HFFc6 (cell line): ENCODE data around the gene CD164. TPM values are rescaled to one million over a fixed set of nuclear protein-coding genes. Genes with fewer than 3 reads are reported as not detected.

ENCODE experiments used
- DNase-seq: peaks from one replicate; pipeline ENCODE4 v3.0.0-alpha.2; 2018
- H3K27ac Mint-ChIP-seq: 2 replicates; pipeline ENCODE4 v1.8.0; 2020; ENCODE audit warnings: mild to moderate bottlenecking, mixed read lengths
- H3K27me3 Mint-ChIP-seq: 2 replicates; pipeline ENCODE4 v1.8.0; 2021; ENCODE audit warnings: mild to moderate bottlenecking, moderate library complexity, mixed read lengths; ENCODE audit not compliant: insufficient read depth
- H3K36me3 Mint-ChIP-seq: 2 replicates; pipeline ENCODE4 v1.8.0; 2021; ENCODE audit warnings: low read depth, mixed read lengths
- H3K4me1 Mint-ChIP-seq: 2 replicates; pipeline ENCODE4 v1.8.0; 2020; ENCODE audit warnings: low read depth, mixed read lengths
- H3K4me3 Mint-ChIP-seq: 2 replicates; pipeline ENCODE4 v1.8.0; 2020; ENCODE audit warnings: mild to moderate bottlenecking, moderate library complexity, mixed read lengths
- H3K9me3 Mint-ChIP-seq: 2 replicates; pipeline ENCODE4 v1.8.0; 2020; ENCODE audit warnings: mild to moderate bottlenecking, mixed read lengths
- CTCF ChIP-seq: fragments of 200-600 bp; sonication (generic); IDR thresholded peaks from 2 replicates; pipeline ENCODE4 v1.5.0; 2021; ENCODE audit warnings: antibody characterized with exemption, mild to moderate bottlenecking
- total RNA-seq, 6 experiments: library from RNA; stranded (reverse); fragmentation: NEBNext Ultra II Directional; extraction: Animal tissue kit (Norgen Biotek cat#: 25700); gene quantifications; 2 replicates in 1 of 6; 3 replicates in 5 of 6; pipeline ENCODE4 v1.2.3, GENCODE V29; 2021

Gene CD164
- total RNA-seq, 6 experiments from 2014 or later: 243 to 260 (median 252) TPM

DNA sequence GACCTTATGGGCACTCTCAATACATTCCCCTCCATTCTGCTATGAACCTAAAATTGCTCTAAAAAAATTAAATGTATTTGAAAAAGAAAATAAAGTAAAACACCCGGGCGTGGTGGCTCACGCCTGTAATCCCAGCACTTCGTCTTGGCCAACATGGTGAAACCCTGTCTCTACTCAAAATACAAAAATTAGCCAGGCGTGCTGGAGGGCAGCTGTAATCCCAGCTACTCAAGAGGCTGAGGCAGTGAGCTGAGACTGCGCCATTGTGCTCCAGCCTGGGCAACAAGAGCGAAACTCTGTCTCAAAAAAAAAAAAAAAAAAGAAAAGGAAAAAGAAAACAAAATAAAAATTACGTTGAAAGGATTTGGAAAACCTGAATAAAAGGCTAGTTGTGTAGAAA lies 60.5 kb downstream of the CD164 start:
- no peaks in the 10 kb centered on the region for H3K9me3 Mint-ChIP-seq
- H3K27me3 Mint-ChIP-seq: peaks cover 16% of the 10 kb centered on the region
- no peaks in the 10 kb centered on the region for H3K36me3 Mint-ChIP-seq
- DNase-seq: no peak
- H3K27ac Mint-ChIP-seq: no peak overlapping the region
- no peak overlapping the region for H3K4me3 Mint-ChIP-seq
- no peaks in the 10 kb centered on the region for H3K4me1 Mint-ChIP-seq
- TF ChIP-seq CTCF: no peak

GRCh38 chr6:109320072-109320471 lies 62.2 kb downstream of the CD164 start:
- Mint-ChIP-seq H3K27me3 (peaks cover 14% of the 10 kb centered on the region), H3K9me3 (no peaks in the 10 kb centered on the region), H3K27ac (no peak overlapping the region), H3K4me1 (no peaks in the 10 kb centered on the region), H3K4me3 (no peak overlapping the region), H3K36me3 (no peaks in the 10 kb centered on the region)
- no peak for TF ChIP-seq CTCF
- DNase-seq: no peak

GRCh38 chr6:109318328-109318876 lies 63.9 kb downstream of the CD164 start:
- Mint-ChIP-seq H3K4me1 (no peaks in the 10 kb centered on the region), H3K36me3 (no peaks in the 10 kb centered on the region)
- TF ChIP-seq CTCF: no peak

GRCh38 chr6:109316909-109317308 lies 65.4 kb downstream of the CD164 start:
- no peak for TF ChIP-seq CTCF
- Mint-ChIP-seq H3K4me1 (no peaks in the 10 kb centered on the region), H3K27ac (no peak overlapping the region), H3K9me3 (no peaks in the 10 kb centered on the region), H3K4me3 (no peak overlapping the region), H3K36me3 (no peaks in the 10 kb centered on the region), H3K27me3 (peaks cover 20% of the 10 kb centered on the region)
- DNase-seq: no peak

More at GRCh38 chr6:109318328-109318876, 63.9 kb downstream of the CD164 start:
- H3K27ac Mint-ChIP-seq: no peak overlapping the region
- no peak overlapping the region for H3K4me3 Mint-ChIP-seq
- no peaks in the 10 kb centered on the region for H3K9me3 Mint-ChIP-seq
- no peak for DNase-seq
- peaks cover 18% of the 10 kb centered on the region for H3K27me3 Mint-ChIP-seq

Other genes with a start within 250 kb of the CD164 start
- gene PPIL6, start 58.2 kb upstream of the CD164 start, total RNA-seq: under 1 TPM in 5 of 6 experiments, not detected in 1; 0.21 to 0.53 (median 0.43) TPM
- 1 to 10 TPM; 5.0 to 7.4 (median 5.7) TPM for gene SMPD2, start 58.3 kb upstream of the CD164 start, total RNA-seq
- 10 to 100 TPM; 37.9 to 44.9 (median 40.4) TPM for gene MICAL1, start 73.3 kb upstream of the CD164 start, total RNA-seq
- gene ZBTB24, start 100.8 kb upstream of the CD164 start, total RNA-seq: 1 to 10 TPM; 5.7 to 6.3 (median 6.1) TPM